IMR-90 (cell line): ENCODE results near the gene TUBA8. TPM values are rescaled to one million over a fixed set of nuclear protein-coding genes. Genes with fewer than 3 reads are reported as not detected.

Source experiments
- ATAC-seq: fragments of 200-7000 bp; cut with Tn5 transposase; 2 replicates; pipeline ENCODE4 v1.9.1; 2020; ENCODE audit warnings: low read depth, mild to moderate bottlenecking, moderate library complexity
- BruUV-seq: library from RNA; stranded (reverse); fragments of 400-500 nt; replicated peaks from 2 replicates; lab custom pipeline; 2021; lab: Mats Ljungman, UMichigan
- CTCF ChIA-PET: fragments of 300-600 bp; formaldehyde crosslinking; extraction: SDS; loops from one replicate; lab custom pipeline; 2021; ENCODE audit warnings: antibody characterized with exemption; lab: Yijun Ruan, JAX
- POLR2A ChIA-PET: fragments of 300-600 bp; sonication (Branson Sonifier 250); formaldehyde crosslinking; loops from one replicate; lab custom pipeline; 2022; ENCODE audit warnings: antibody characterized with exemption; ENCODE audit not compliant: unreplicated experiment; lab: Charles Lee
- DNase-seq: peaks from one replicate; pipeline ENCODE4 v3.0.0; 2013
- H2AFZ ChIP-seq: replicated peaks from 2 replicates; pipeline ENCODE3; 2013; ENCODE audit warnings: low read length, mild to moderate bottlenecking; ENCODE audit not compliant: poor library complexity
- H2AK5ac ChIP-seq: 2 replicates; pipeline ENCODE4 v1.6.1; 2013; ENCODE audit warnings: low read depth, low read length, inconsistent platforms
- H2AK9ac ChIP-seq: replicated peaks from 2 replicates; pipeline ENCODE3; 2013; ENCODE audit warnings: mild to moderate bottlenecking, low read depth, low read length, moderate library complexity; ENCODE audit not compliant: poor library complexity
- H2BK120ac ChIP-seq: 2 replicates; pipeline ENCODE4 v1.6.1; 2013; ENCODE audit warnings: low read depth, low read length, inconsistent platforms
- H2BK15ac ChIP-seq: 3 replicates; pipeline ENCODE4 v1.6.1; 2013; ENCODE audit warnings: low read depth, low read length, inconsistent platforms
- H2BK20ac ChIP-seq: 2 replicates; pipeline ENCODE4 v1.6.1; 2013; ENCODE audit warnings: low read depth, mild to moderate bottlenecking, inconsistent platforms, low read length, moderate library complexity
- H2BK5ac ChIP-seq: 2 replicates; pipeline ENCODE4 v1.6.1; 2013; ENCODE audit warnings: mild to moderate bottlenecking, low read depth, low read length, inconsistent platforms; ENCODE audit not compliant: poor library complexity, severe bottlenecking
- H3K14ac ChIP-seq: replicated peaks from 2 replicates; pipeline ENCODE4 v1.6.1; 2013; ENCODE audit warnings: low read depth, low read length, inconsistent platforms
- H3K18ac ChIP-seq: 2 replicates; pipeline ENCODE4 v1.6.1; 2013; ENCODE audit warnings: low read depth, low read length, control low read depth
- H3K23ac ChIP-seq: 2 replicates; pipeline ENCODE4 v1.6.1; 2013; ENCODE audit warnings: low read depth, low read length, inconsistent platforms
- H3K27ac ChIP-seq: 2 replicates; pipeline ENCODE4 v1.5.1; 2013; ENCODE audit warnings: mild to moderate bottlenecking, control low read depth, low read length; ENCODE audit not compliant: insufficient read depth
- H3K27me3 ChIP-seq: 2 replicates; pipeline ENCODE4 v1.6.1; 2013; ENCODE audit warnings: low read length; ENCODE audit not compliant: control insufficient read depth, insufficient read depth
- H3K36me3 ChIP-seq: 2 replicates; pipeline ENCODE4 v1.6.1; 2013; ENCODE audit warnings: low read length, mixed read lengths; ENCODE audit not compliant: control insufficient read depth, insufficient read depth
- H3K4ac ChIP-seq: 2 replicates; pipeline ENCODE4 v1.6.1; 2013; ENCODE audit warnings: low read depth, low read length, inconsistent platforms
- H3K4me1 ChIP-seq: 2 replicates; pipeline ENCODE4 v1.6.1; 2013; ENCODE audit warnings: low read length, mixed read lengths; ENCODE audit not compliant: control insufficient read depth, insufficient read depth
- H3K4me2 ChIP-seq: 2 replicates; pipeline ENCODE4 v1.6.1; 2013; ENCODE audit warnings: low read depth, mild to moderate bottlenecking, control low read depth, low read length, moderate library complexity
- H3K4me3 ChIP-seq: 2 replicates; pipeline ENCODE4 v1.5.1; 2013; ENCODE audit warnings: low read depth, mild to moderate bottlenecking, control low read depth, low read length, moderate library complexity; ENCODE audit not compliant: insufficient read depth
- H3K56ac ChIP-seq: 2 replicates; pipeline ENCODE4 v1.6.1; 2013; ENCODE audit warnings: low read length, inconsistent platforms; ENCODE audit not compliant: insufficient read depth; ENCODE audit errors: extremely low read depth
- H3K79me1 ChIP-seq, 2 experiments: 2 replicates each; pipeline ENCODE4 v1.6.1; 2013; ENCODE audit warnings: low read length in 2 of 2, inconsistent platforms in 1 of 2, low read depth in 1 of 2
- H3K9ac ChIP-seq: 2 replicates; pipeline ENCODE4 v1.6.1; 2013; ENCODE audit warnings: low read depth, low read length, control low read depth
- H3K9me1 ChIP-seq: 2 replicates; pipeline ENCODE4 v1.6.1; 2013; ENCODE audit warnings: low read length, inconsistent platforms; ENCODE audit not compliant: insufficient read depth
- H3K9me3 ChIP-seq: 2 replicates; pipeline ENCODE4 v1.6.1; 2013; ENCODE audit warnings: low read length; ENCODE audit not compliant: control insufficient read depth, insufficient read depth
- H4K20me1 ChIP-seq: 2 replicates; pipeline ENCODE4 v1.6.1; 2013; ENCODE audit warnings: low read length, inconsistent platforms; ENCODE audit not compliant: insufficient read depth
- H4K5ac ChIP-seq: 2 replicates; pipeline ENCODE4 v1.6.1; 2013; ENCODE audit warnings: mild to moderate bottlenecking, low read depth, low read length, control low read depth
- H4K8ac ChIP-seq, 2 experiments: 2 replicates each; pipeline ENCODE4 v1.6.1; 2013; ENCODE audit warnings: low read depth in 2 of 2, low read length in 2 of 2, control low read depth in 1 of 2, inconsistent platforms in 1 of 2
- H4K91ac ChIP-seq: 2 replicates; pipeline ENCODE4 v1.6.1; 2013; ENCODE audit warnings: low read depth, low read length, inconsistent platforms; ENCODE audit not compliant: insufficient read depth
- BHLHE40 ChIP-seq: fragments of 150-350 bp; IDR thresholded peaks from 2 replicates; pipeline ENCODE4 v1.6.1; 2016; ENCODE audit warnings: mild to moderate bottlenecking, low read depth, low read length
- CEBPB ChIP-seq: IDR thresholded peaks from 2 replicates; pipeline ENCODE4 v1.6.1; 2012; ENCODE audit warnings: low read depth, low read length, improper control_type of control experiment
- CHD1 ChIP-seq: IDR thresholded peaks from 2 replicates; pipeline ENCODE4 v1.6.1; 2012; ENCODE audit warnings: low read depth, low read length, improper control_type of control experiment
- FOS ChIP-seq: fragments of 150-350 bp; IDR thresholded peaks from 2 replicates; pipeline ENCODE4 v1.6.1; 2016; ENCODE audit warnings: low read depth, low read length
- MAFK ChIP-seq: IDR thresholded peaks from 2 replicates; pipeline ENCODE4 v1.6.1; 2012; ENCODE audit warnings: low read depth, low read length, improper control_type of control experiment
- NFE2L2 ChIP-seq: fragments of 150-350 bp; IDR thresholded peaks from 2 replicates; pipeline ENCODE4 v1.6.1; 2016; ENCODE audit warnings: low read depth, mild to moderate bottlenecking, low read length
- POLR2A ChIP-seq: IDR thresholded peaks from 2 replicates; pipeline ENCODE4 v1.6.1; 2012; ENCODE audit warnings: mild to moderate bottlenecking, low read depth, low read length
- RAD21 ChIP-seq: IDR thresholded peaks from 2 replicates; pipeline ENCODE4 v1.6.1; 2012; ENCODE audit warnings: low read length, improper control_type of control experiment
- RCOR1 ChIP-seq: IDR thresholded peaks from 2 replicates; pipeline ENCODE4 v1.6.1; 2012; ENCODE audit warnings: mild to moderate bottlenecking, low read length, improper control_type of control experiment; ENCODE audit not compliant: insufficient replicate concordance
- RFX5 ChIP-seq: IDR thresholded peaks from 2 replicates; pipeline ENCODE4 v1.8.0; 2012; ENCODE audit warnings: low read depth, mild to moderate bottlenecking, low read length, moderate library complexity
- SMC3 ChIP-seq: fragments of 150-350 bp; IDR thresholded peaks from 2 replicates; pipeline ENCODE4 v1.6.1; 2016; ENCODE audit warnings: low read depth, mild to moderate bottlenecking, antibody characterized with exemption, low read length, moderate library complexity
- WGBS, 2 experiments: methylation state at CpG; one replicate each; pipeline versions ENCODE4 v1.1.5 to v1.1.7; 2013; ENCODE audit warnings: missing lambda C conversion rate in 2 of 2; ENCODE audit not compliant: insufficient read length in 1 of 2; ENCODE audit errors: extremely low coverage in 2 of 2; 5-methylcytosine and 5-hydroxymethylcytosine counted together
- dilution Hi-C: fragments of 300-500 bp; cut with HindIII; formaldehyde crosslinking; loops from one replicate; pipeline ENCODE4 v1.14.3; 2018; ENCODE audit warnings: low sequenced_read_pairs; ENCODE audit not compliant: unreplicated experiment
- in situ Hi-C: fragments of 300-500 bp; cut with MboI; formaldehyde crosslinking; loops from 3 replicates; pipeline ENCODE4 v1.14.3; 2019; ENCODE audit warnings: low sequenced_read_pairs, inconsistent platforms, mixed read lengths
- intact Hi-C: fragments of 100-400 bp; cut with micrococcal nuclease; formaldehyde crosslinking; loops from 2 replicates; pipeline ENCODE4 v1.10.0; 2022
- polyA plus RNA-seq, 3 experiments: library from polyadenylated mRNA; depleted of rRNA; stranded (reverse); fragments of >200 nt; gene quantifications; 2 replicates each; pipeline ENCODE4 v1.2.3, GENCODE V29; 2012; ENCODE audit warnings: low replicate concordance in 1 of 3
- total RNA-seq: library from RNA; depleted of rRNA; stranded (reverse); fragments of >200 nt; gene quantifications from 2 replicates; pipeline ENCODE4 v1.2.3, GENCODE V29; 2012
- TF ChIP-seq, protein P1 (sequence below): conservative IDR thresholded peaks from 2 replicates; pipeline ENCODE4 v1.5.1; 2012; ENCODE audit warnings: mild to moderate bottlenecking, low read depth, low read length, improper control_type of control experiment
- TF ChIP-seq, protein P2 (sequence below): fragments of 150-350 bp; IDR thresholded peaks from 2 replicates; pipeline ENCODE4 v1.6.1; 2017; ENCODE audit warnings: mild to moderate bottlenecking, antibody characterized with exemption, low read length, low read depth
- TF ChIP-seq, protein P3 (sequence below): fragments of 150-350 bp; IDR thresholded peaks from 2 replicates; pipeline ENCODE4 v1.6.1; 2016; ENCODE audit warnings: low read depth, mild to moderate bottlenecking, low read length, moderate library complexity, borderline replicate concordance

TUBA8 gene
- total and polyA plus RNA-seq, 2 of the 4 experiments (the other 2 are of a cell fraction), result 1.4 to 2.2 TPM

DNA sequence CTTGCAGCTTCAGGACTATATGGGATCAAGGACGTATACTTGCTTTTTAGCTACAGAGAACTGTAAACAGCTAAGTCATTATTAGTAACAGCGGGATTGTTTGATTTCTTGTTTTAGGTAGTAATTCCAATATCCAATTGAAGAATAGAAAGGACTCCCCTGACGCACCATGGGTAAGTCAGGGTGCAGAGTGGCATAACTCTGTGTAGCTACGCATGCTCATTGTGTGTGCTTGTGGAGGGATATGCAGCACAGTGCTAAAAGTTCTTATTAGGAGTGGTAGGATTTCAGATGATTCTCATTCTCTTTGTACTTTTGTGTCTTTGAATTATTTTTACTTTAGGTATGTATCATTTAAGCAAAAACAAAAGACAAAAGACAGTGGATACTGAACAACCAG is 40.6 kb upstream of the TUBA8 start:
- Histone ChIP-seq H3K4me3 (no peak overlapping the region), H3K23ac (no peak overlapping the region), H2BK5ac (no peak overlapping the region), H2AFZ (no peak overlapping the region), H2AK5ac (no peak overlapping the region; the same call in 1 of the 2 replicates), H3K4me1 (peaks cover 4% of the 10 kb centered on the region), H3K4ac (no peak overlapping the region), H3K36me3 (no peaks in the 10 kb centered on the region), H4K5ac (no peak overlapping the region), H3K56ac (no peak overlapping the region), H3K18ac (no peak overlapping the region), H2BK15ac (no peak overlapping the region), H3K9me3 (no peaks in the 10 kb centered on the region), H3K14ac (no peak overlapping the region), H2AK9ac (no peak overlapping the region), H3K9me1 (peaks cover 6% of the 10 kb centered on the region; the same call in 1 of the 2 replicates), H2BK20ac (no peak overlapping the region), H3K27me3 (no peaks in the 10 kb centered on the region), H4K20me1 (no peaks in the 10 kb centered on the region), H3K4me2 (no peak overlapping the region), H4K8ac (no peak overlapping the region), H2BK120ac (no peak overlapping the region), H4K91ac (no peak overlapping the region), H3K9ac (no peak overlapping the region), H3K79me1 (no peaks in the 10 kb centered on the region), H3K27ac (no peak overlapping the region)
- no peak for ATAC-seq
- CTCF ChIA-PET, result interaction anchor here (0.9 kb wide), 1 partner anchor 240 kb away, joined by 3 read pairs; no protein-coding TSS in a partner anchor
- POLR2A ChIA-PET, result no interaction called here
- WGBS, 2 experiments, result 87% methylated on average over 3 of the region's 4 CpGs; no CpG with 5 or more reads in 1 of the 2 experiments
- intact Hi-C loops (loop anchor here (10.0 kb wide), 2 partner anchors 515 to 995 kb away; no protein-coding TSS in a partner anchor), dilution Hi-C loops (no loop called here), in situ Hi-C loops (loop anchor here (5.0 to 25.0 kb wide), 2 partner anchors 238 to 508 kb away; partner anchors contain the start of gene SLC25A18)
- no peak for TF ChIP-seq BHLHE40
- TF ChIP-seq, protein P1, sequence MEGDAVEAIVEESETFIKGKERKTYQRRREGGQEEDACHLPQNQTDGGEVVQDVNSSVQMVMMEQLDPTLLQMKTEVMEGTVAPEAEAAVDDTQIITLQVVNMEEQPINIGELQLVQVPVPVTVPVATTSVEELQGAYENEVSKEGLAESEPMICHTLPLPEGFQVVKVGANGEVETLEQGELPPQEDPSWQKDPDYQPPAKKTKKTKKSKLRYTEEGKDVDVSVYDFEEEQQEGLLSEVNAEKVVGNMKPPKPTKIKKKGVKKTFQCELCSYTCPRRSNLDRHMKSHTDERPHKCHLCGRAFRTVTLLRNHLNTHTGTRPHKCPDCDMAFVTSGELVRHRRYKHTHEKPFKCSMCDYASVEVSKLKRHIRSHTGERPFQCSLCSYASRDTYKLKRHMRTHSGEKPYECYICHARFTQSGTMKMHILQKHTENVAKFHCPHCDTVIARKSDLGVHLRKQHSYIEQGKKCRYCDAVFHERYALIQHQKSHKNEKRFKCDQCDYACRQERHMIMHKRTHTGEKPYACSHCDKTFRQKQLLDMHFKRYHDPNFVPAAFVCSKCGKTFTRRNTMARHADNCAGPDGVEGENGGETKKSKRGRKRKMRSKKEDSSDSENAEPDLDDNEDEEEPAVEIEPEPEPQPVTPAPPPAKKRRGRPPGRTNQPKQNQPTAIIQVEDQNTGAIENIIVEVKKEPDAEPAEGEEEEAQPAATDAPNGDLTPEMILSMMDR, result no peak
- no peak for TF ChIP-seq CHD1
- no peak for TF ChIP-seq POLR2A
- no peak for TF ChIP-seq FOS
- TF ChIP-seq CEBPB, result no peak
- TF ChIP-seq SMC3, result no peak
- TF ChIP-seq, protein P2, sequence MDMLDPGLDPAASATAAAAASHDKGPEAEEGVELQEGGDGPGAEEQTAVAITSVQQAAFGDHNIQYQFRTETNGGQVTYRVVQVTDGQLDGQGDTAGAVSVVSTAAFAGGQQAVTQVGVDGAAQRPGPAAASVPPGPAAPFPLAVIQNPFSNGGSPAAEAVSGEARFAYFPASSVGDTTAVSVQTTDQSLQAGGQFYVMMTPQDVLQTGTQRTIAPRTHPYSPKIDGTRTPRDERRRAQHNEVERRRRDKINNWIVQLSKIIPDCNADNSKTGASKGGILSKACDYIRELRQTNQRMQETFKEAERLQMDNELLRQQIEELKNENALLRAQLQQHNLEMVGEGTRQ, result no peak
- TF ChIP-seq RCOR1, result no peak
- TF ChIP-seq NFE2L2, result no peak
- TF ChIP-seq RFX5, result no peak
- TF ChIP-seq, protein P3, sequence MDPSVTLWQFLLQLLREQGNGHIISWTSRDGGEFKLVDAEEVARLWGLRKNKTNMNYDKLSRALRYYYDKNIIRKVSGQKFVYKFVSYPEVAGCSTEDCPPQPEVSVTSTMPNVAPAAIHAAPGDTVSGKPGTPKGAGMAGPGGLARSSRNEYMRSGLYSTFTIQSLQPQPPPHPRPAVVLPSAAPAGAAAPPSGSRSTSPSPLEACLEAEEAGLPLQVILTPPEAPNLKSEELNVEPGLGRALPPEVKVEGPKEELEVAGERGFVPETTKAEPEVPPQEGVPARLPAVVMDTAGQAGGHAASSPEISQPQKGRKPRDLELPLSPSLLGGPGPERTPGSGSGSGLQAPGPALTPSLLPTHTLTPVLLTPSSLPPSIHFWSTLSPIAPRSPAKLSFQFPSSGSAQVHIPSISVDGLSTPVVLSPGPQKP, result no peak
- no peak for TF ChIP-seq RAD21
- no peak for TF ChIP-seq MAFK
- DNase-seq, result no peak
- no TSS peak for BruUV-seq
